Measurements from ENCODE around the gene NOS1AP.

Gene NOS1AP

GRCh38 chr1:162091681-162092524 is 22.4 kb downstream of the NOS1AP start:
- DNase-seq: no peak

DNA sequence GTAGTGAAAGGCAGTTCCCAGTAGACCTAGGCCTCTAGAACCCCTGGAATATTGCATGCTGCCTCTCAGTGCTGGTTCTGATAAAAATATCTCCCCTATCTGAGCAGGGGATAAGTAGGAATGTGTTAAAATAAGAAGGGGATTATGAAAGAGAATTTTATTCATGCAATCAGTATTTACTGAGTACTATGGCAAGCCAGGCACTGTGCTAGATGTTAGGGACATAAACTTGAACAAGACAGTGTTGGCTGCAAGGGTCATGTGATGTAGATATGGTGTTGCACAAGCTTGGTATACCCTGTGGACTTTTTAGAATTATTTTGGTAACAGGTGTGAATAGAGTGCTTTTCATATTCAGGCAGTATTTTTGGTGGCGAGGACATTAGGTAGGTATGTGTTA is 23.6 kb downstream of the NOS1AP start:
- DNase-seq: no peak

DNA sequence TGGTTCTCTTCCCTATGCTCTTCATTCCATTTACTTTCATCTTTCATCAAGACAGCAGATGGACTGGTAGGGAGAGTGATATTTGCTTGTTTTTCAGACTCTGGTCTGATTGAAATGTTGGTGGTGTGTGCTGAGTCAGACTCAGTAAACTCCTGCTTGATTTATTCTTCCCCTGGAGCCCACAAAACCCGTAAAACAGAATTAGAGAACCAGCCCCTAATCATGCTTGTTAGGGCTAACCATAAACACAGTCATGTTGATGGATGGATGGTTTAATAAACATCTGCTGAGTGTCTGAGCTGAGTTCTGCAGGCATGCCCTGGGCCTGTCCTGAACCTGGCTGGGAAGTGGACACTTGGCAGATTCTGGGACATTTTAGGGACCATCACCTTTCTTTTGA is 24.8 kb downstream of the NOS1AP start:
- no peak for DNase-seq

DNA sequence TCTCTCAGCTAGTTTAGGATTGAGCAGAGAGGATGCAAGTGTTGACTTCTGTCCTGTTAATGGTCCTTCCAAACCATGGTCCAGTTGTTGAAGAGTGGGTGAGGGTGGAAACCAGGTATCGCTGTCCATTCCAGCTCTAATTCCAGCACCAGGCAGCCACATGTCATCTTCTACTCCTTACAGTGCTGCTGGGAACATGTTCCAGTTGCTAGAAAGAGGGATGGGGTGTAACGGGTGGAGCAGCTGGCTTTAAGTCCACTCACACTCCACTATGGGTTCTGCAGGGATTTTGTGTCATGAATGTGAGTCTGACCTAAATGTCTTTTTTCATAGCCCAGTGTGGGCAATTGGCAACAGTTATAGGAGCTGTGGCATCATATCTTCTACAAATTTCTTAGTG is 25.2 kb downstream of the NOS1AP start:
- DNase-seq: no peak

- no peak for DNase-seq
Observed at GRCh38 chr1:162107911-162108310, 38.4 kb downstream of the NOS1AP start.

DNA sequence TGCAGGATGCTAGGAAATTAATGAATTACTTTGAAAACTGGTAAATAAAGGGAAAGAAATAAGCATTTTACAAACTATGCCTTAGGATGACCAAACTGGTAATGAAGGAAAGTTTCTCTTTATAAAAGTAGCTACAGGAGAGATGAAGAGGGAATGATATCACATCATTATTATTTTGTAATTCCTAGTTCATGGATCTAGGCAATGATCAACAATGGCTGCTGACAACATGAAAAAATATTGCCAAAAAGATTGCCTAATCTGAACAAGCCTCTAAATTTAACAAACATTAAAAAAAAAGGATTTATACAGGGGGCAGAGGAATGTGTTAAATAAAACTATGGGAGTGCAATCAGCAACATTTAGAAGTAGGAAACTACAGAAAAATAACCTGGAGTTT is 38.9 kb downstream of the NOS1AP start:
- no peak for DNase-seq

GRCh38 chr1:162110910-162111309 is 41.4 kb downstream of the NOS1AP start:
- DNase-seq: no peak

DNA sequence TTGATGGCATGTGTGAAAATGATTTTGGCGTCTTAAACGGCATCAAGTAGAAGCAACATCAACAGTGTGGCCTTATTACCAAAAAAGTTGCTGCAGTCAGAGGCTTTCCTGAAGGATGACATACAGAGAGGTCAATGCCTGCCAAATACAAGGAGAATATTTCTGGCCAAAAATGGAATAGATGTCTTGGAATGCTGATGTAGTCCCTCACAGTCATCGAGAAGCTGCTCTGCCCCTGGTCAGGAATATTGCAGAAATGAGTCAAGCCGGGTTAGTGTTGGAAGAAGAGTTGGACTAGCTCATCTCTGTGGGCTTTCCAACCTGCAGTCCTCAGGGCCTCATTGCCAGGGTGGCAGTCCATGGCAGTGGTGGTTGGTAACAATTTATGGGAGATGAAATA is 42.1 kb downstream of the NOS1AP start:
- no peak for DNase-seq

GRCh38 chr1:162113419-162113818 is 43.9 kb downstream of the NOS1AP start:
- DNase-seq: no peak

- DNase-seq: no peak
Observed at GRCh38 chr1:162117039-162117774, 47.7 kb downstream of the NOS1AP start.

- DNase-seq: no peak
Observed at GRCh38 chr1:162118063-162118462, 48.6 kb downstream of the NOS1AP start.

- no peak for DNase-seq
Observed at GRCh38 chr1:162128693-162129356, 59.3 kb downstream of the NOS1AP start.

GRCh38 chr1:162130308-162130707 is 60.8 kb downstream of the NOS1AP start:
- DNase-seq: no peak

DNA sequence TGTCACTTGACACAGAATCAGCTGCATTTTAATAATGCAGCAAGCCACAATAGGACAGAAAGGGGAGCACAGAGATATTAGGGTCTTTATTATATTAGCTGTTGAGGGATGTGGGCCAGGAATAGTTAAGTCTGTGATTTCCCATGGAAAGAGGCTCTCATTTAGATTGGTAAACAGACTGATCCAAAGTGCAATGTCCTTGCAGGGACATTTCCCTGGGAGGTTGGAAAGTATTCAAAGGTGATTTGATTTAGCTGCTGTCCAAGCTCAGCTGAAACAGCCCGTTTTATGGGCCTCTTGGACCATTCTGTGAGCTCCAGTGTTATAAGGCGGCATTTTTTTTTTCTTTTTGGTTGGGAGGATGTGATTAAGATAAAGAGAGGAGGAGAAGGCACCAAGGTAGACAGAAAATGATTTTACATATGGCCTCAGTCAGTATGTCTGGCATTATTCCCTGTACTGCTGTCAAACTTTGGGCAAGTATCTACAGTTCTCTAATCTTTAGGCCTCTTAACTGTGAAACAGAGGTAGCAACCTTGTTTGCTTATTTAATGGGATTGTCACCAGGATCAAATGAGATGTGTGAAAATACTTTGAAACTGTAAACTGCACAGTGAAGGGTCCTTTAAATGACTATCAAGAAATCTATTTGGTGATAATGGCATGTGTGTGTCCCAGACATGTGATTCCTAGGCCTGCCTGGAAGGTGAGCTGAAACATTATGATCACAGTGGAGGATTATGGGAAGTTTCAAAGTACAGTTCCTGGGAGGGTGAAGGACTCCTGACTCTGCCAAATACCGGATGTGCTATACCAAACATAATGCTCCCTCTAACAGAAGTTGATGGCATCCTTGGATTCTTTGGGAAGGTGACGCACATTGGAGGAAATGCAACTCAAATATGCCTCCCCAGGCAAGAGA is 62.2 kb downstream of the NOS1AP start:
- no peak for DNase-seq

GRCh38 chr1:162133566-162133965 is 64.1 kb downstream of the NOS1AP start:
- DNase-seq: no peak

DNA sequence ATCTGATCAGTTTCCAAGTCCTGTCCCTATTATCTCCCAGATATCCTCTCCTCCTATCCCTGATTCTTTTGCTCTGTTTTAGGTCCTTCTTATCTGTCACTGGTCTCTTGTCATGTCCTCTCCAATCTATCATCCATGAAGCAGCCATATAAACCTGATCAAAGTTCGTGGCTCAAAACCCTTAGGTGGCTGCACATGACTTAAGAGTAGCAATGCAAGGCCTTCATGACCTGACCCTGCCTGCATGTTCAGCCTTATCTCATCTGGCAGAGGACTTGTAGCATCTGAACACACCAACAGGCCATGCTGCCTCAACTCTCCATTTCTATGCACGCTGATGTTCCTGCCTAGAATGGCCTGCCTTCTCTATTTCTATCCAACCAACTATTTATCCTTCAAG is 65.2 kb downstream of the NOS1AP start:
- DNase-seq: no peak

- no peak for DNase-seq
Observed at GRCh38 chr1:162135271-162135775, 65.8 kb downstream of the NOS1AP start.

DNA sequence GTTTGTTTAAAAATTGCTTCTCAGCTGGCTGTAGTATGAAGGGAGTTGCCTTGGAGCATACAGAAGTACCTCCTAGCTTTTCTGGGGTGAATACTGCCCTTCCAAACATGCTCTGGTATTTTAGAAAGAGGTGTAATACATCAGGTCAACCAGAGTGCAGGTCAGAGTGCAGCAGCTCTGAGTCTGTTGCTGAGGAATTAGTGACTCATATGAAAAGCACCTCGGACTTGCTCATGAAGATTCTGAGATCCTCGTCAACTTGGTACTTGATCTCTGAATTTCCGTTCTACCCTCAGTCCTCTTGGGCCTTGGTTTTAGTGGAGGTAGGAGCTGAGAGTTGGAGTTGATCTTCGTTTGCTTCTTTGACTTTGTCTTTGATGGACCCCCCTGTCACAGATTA is 67.3 kb downstream of the NOS1AP start:
- no peak for DNase-seq

DNA sequence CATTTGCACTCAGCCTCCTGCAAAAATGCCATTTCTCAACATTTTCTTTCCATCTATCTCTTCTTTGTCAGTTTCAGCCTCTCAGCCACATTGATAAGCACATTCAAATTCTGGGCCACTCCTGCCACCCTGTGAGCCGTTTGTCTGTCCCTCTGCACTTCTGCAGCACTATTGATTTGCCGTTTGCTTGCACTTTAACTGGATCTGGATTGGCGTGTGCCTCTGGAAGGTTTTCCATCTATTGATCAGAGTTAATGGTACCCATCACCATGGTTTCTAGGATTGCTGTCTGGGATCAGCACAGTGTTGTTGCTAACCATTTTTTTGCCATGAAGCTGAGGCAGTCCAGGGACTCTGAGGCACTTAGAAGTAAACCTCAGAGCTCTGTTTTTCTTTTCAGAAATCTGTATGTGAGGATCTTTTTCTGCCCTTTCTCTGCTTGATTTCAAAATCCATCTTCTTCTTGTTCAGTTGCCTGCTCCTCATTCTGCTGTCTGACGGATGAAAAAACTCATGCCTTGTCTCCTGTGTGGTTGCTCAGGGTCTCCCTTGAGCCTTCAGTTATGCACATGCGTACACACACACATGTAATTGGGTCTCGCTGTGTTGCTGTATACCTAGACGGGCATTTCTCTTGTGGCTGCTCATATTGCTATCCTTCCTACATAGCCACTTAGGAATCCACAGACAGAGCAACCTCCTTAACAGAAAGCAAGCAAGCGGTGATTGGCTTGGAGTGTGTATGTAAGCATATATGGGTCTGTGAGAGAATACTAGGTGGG is 67.9 kb downstream of the NOS1AP start:
- no peak for DNase-seq

- no peak for DNase-seq
Observed at GRCh38 chr1:162138112-162138511, 68.6 kb downstream of the NOS1AP start.

DNA sequence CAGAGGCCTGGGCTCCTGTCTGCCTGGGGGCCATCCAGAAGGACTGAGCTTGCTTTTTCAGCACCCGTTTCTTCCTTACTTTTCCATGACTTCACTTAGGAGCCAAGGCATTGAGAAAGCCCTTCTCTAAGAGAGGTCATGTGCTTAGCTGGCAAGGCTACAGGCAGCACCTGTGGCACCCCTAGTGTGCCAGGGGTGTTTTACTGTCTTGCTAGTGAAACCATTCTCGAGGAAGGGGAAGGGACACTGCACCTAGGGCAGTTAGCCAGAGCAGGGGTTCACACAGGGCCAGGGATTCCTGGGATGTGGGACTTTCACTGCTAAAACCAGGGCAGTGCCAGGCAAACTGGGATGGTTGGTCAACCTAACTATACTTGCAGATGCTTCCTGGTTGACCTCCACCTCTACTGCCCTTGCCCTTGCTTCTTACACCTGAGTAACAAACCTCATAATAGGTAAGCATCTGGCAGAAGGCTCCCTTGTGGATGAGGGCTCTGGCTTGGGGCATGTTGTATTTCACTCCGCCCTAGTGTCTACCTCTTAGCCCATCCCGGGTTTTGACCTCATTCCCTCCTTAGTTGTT is 69.2 kb downstream of the NOS1AP start:
- no peak for DNase-seq
